SW 1271 (cell line): Measurements from ENCODE around the gene ERG.

Source experiments
- DNase-seq, 2 experiments: peaks; one replicate each; lab custom pipeline; 2025; lab: John Stamatoyannopoulos, UW

Gene ERG

GRCh38 chr21:38388647-38389353, 109.5 kb downstream of the ERG start:
- DNase-seq: no peak

- no peak for DNase-seq
Measured at GRCh38 chr21:38388203-38388602, 110.1 kb downstream of the ERG start.

- DNase-seq: no peak
Measured at GRCh38 chr21:38386967-38387366, 111.3 kb downstream of the ERG start.

GRCh38 chr21:38385427-38386175, 112.7 kb downstream of the ERG start:
- DNase-seq: no peak

GRCh38 chr21:38384675-38385426, 113.4 kb downstream of the ERG start:
- DNase-seq: no peak

GRCh38 chr21:38384238-38384560, 114.1 kb downstream of the ERG start:
- no peak for DNase-seq

GRCh38 chr21:38383411-38384237, 114.7 kb downstream of the ERG start:
- no peak for DNase-seq

- peak in 1 of 2 experiments; percentile 4 for DNase-seq
Measured at GRCh38 chr21:38380481-38381137, 117.7 kb downstream of the ERG start.

GRCh38 chr21:38379147-38379546, 119.1 kb downstream of the ERG start:
- no peak for DNase-seq

GRCh38 chr21:38377165-38378088, 120.8 kb downstream of the ERG start:
- DNase-seq: no peak

- DNase-seq: no peak
Measured at GRCh38 chr21:38376693-38377092, 121.6 kb downstream of the ERG start.

- DNase-seq: no peak
Measured at GRCh38 chr21:38376235-38376634, 122.0 kb downstream of the ERG start.

GRCh38 chr21:38367646-38368045, 130.6 kb downstream of the ERG start:
- DNase-seq: no peak

- DNase-seq: no peak
Measured at GRCh38 chr21:38365521-38365920, 132.8 kb downstream of the ERG start.

GRCh38 chr21:38363693-38364092, 134.6 kb downstream of the ERG start:
- DNase-seq: no peak

- DNase-seq: no peak
Measured at GRCh38 chr21:38361324-38361723, 137.0 kb downstream of the ERG start.

GRCh38 chr21:38359835-38360234, 138.4 kb downstream of the ERG start:
- no peak for DNase-seq

GRCh38 chr21:38359090-38359489, 139.2 kb downstream of the ERG start:
- DNase-seq: no peak

- no peak for DNase-seq
Measured at GRCh38 chr21:38358666-38359065, 139.6 kb downstream of the ERG start.

GRCh38 chr21:38358098-38358497, 140.2 kb downstream of the ERG start:
- no peak for DNase-seq
